OCI-LY7 (cell line): ENCODE data around the gene SART1. TPM values are rescaled to one million over a fixed set of nuclear protein-coding genes. Genes with fewer than 3 reads are reported as not detected.

Experiments used
- BruUV-seq: library from RNA; stranded (reverse); fragments of 400-500 nt; replicated peaks from 2 replicates; lab custom pipeline; 2021; lab: Mats Ljungman, UMichigan
- CTCF ChIA-PET: fragments of 300-600 bp; sonication (Branson Sonifier 250); formaldehyde crosslinking; loops from one replicate; lab custom pipeline; 2022; ENCODE audit warnings: antibody characterized with exemption; ENCODE audit not compliant: unreplicated experiment; lab: Charles Lee
- POLR2A ChIA-PET: fragments of 300-600 bp; sonication (Branson Sonifier 250); formaldehyde crosslinking; loops from one replicate; lab custom pipeline; 2022; ENCODE audit warnings: antibody characterized with exemption; lab: Charles Lee
- DNase-seq: peaks from one replicate; pipeline ENCODE4 v3.0.0-alpha.2; 2015; ENCODE audit warnings: low spot score
- H2AFZ ChIP-seq: fragments of 200-600 bp; sonication (generic), shearing (Covaris generic); 2 replicates; pipeline ENCODE4 v1.6.1; 2014; ENCODE audit warnings: mild to moderate bottlenecking, antibody characterized with exemption, low read length, moderate library complexity
- H3K27ac ChIP-seq: fragments of 200-600 bp; sonication (generic); 2 replicates; pipeline ENCODE4 v1.5.1; 2014; ENCODE audit warnings: mixed run types, low read depth, mild to moderate bottlenecking, moderate library complexity, low read length, inconsistent platforms; ENCODE audit not compliant: poor library complexity, severe bottlenecking
- H3K36me3 ChIP-seq: fragments of 200-600 bp; sonication (generic); 2 replicates; pipeline ENCODE4 v1.6.1; 2014; ENCODE audit warnings: mild to moderate bottlenecking, antibody characterized with exemption, low read length, moderate library complexity, mixed read lengths; ENCODE audit not compliant: insufficient read depth
- H3K4me1 ChIP-seq: fragments of 200-600 bp; sonication (generic); 2 replicates; pipeline ENCODE4 v1.5.1; 2014; ENCODE audit warnings: mild to moderate bottlenecking, low read length; ENCODE audit not compliant: insufficient read depth, poor library complexity, severe bottlenecking
- H3K4me2 ChIP-seq: fragments of 200-600 bp; sonication (generic); 2 replicates; pipeline ENCODE4 v1.6.1; 2014; ENCODE audit warnings: mild to moderate bottlenecking, low read length
- H3K4me3 ChIP-seq: fragments of 200-600 bp; sonication (generic); 2 replicates; pipeline ENCODE4 v1.5.1; 2014; ENCODE audit warnings: mild to moderate bottlenecking, low read depth, low read length; ENCODE audit not compliant: poor library complexity, severe bottlenecking
- H3K79me2 ChIP-seq: fragments of 200-600 bp; sonication (generic); 2 replicates; pipeline ENCODE4 v1.6.1; 2016; ENCODE audit warnings: low read depth, mild to moderate bottlenecking, low read length, moderate library complexity, mixed read lengths; ENCODE audit not compliant: insufficient read depth
- H3K9me2 ChIP-seq: fragments of 200-600 bp; sonication (generic); 2 replicates; pipeline ENCODE4 v1.6.1; 2016; ENCODE audit warnings: mild to moderate bottlenecking, low read length, mixed read lengths; ENCODE audit not compliant: insufficient read depth
- H3K9me3 ChIP-seq: fragments of 200-600 bp; sonication (generic); 2 replicates; pipeline ENCODE4 v1.6.1; 2014; ENCODE audit warnings: mild to moderate bottlenecking, mixed run types, low read length, mixed read lengths
- H4K20me1 ChIP-seq: fragments of 200-600 bp; sonication (generic); 2 replicates; pipeline ENCODE4 v1.6.1; 2014; ENCODE audit warnings: mild to moderate bottlenecking, antibody characterized with exemption, low read length, moderate library complexity, mixed read lengths; ENCODE audit not compliant: insufficient read depth
- CTCF ChIP-seq: fragments of 200-600 bp; sonication (generic); conservative IDR thresholded peaks from 2 replicates; pipeline ENCODE4 v1.5.1; 2014; ENCODE audit warnings: mild to moderate bottlenecking, antibody characterized with exemption, low read length, moderate library complexity, mixed read lengths
- EZH2phosphoT487 ChIP-seq: fragments of 200-600 bp; sonication (generic); IDR thresholded peaks from 2 replicates; pipeline ENCODE4 v1.6.1; 2018; ENCODE audit warnings: low read depth, borderline replicate concordance, mild to moderate bottlenecking, mixed run types, antibody characterized with exemption, low read length, moderate library complexity, mixed read lengths
- intact Hi-C: fragments of 100-400 bp; cut with micrococcal nuclease; formaldehyde crosslinking; loops from one replicate; pipeline ENCODE4 v1.10.0; 2022; ENCODE audit not compliant: unreplicated experiment
- total RNA-seq, 2 experiments: library from RNA; depleted of rRNA in 1 of 2; stranded (reverse); fragments of >200 nt in 1 of 2; shearing (Covaris generic) in 1 of 2; gene quantifications; 2 replicates each; pipeline ENCODE4 v1.2.3, GENCODE V29; 2014 to 2022

Gene SART1
- total RNA-seq, 2 experiments from 2014 or later: 50.4 to 55.5 TPM

GRCh38 chr11:65915101-65915820, 46.3 kb upstream of the SART1 start:
- POLR2A ChIA-PET: interaction anchor here (1.0 kb wide), 1 partner anchor 27 kb away, joined by 6 read pairs; the partner anchor contains the start of gene FIBP
- Histone ChIP-seq H3K4me1 (peaks cover 15% of the 10 kb centered on the region), H3K9me2 (no peaks in the 10 kb centered on the region), H3K79me2 (peaks cover 11% of the 10 kb centered on the region; the same call in 1 of the 2 replicates), H4K20me1 (no peaks in the 10 kb centered on the region), H3K9me3 (no peaks in the 10 kb centered on the region), H3K27ac (no peak overlapping the region), H2AFZ (no peak overlapping the region), H3K4me2 (no peak overlapping the region), H3K36me3 (no peaks in the 10 kb centered on the region), H3K4me3 (no peak overlapping the region)
- CTCF ChIA-PET: no interaction called here
- TF ChIP-seq CTCF (no peak), EZH2phosphoT487 (no peak)
- intact Hi-C loops: no loop called here
- BruUV-seq: no TSS peak
- no peak for DNase-seq

GRCh38 chr11:65915821-65916251, 45.7 kb upstream of the SART1 start:
- no peak for DNase-seq
- intact Hi-C loops: no loop called here
- TF ChIP-seq CTCF (no peak), EZH2phosphoT487 (no peak)
- Histone ChIP-seq H3K9me2 (no peaks in the 10 kb centered on the region), H3K9me3 (no peaks in the 10 kb centered on the region), H3K4me2 (no peak overlapping the region), H4K20me1 (no peaks in the 10 kb centered on the region), H3K4me3 (no peak overlapping the region), H3K36me3 (no peaks in the 10 kb centered on the region), H3K27ac (no peak overlapping the region), H3K79me2 (peaks cover 11% of the 10 kb centered on the region; the same call in 1 of the 2 replicates), H2AFZ (no peak overlapping the region), H3K4me1 (peaks cover 21% of the 10 kb centered on the region)
- BruUV-seq: no TSS peak
- ChIA-PET CTCF (no interaction called here), POLR2A (interaction anchor here (1.0 kb wide), 1 partner anchor 28 kb away, joined by 6 read pairs; the partner anchor contains the start of gene FIBP)

- no peaks in the 10 kb centered on the region for H3K9me3 ChIP-seq
- no peaks in the 10 kb centered on the region for H3K9me2 ChIP-seq
- ChIA-PET CTCF (no interaction called here), POLR2A (no interaction called here)
- intact Hi-C loops: no loop called here
- H3K4me2 ChIP-seq: no peak overlapping the region
- H3K27ac ChIP-seq: no peak overlapping the region
- no peak overlapping the region for H3K4me3 ChIP-seq
- no peak overlapping the region for H2AFZ ChIP-seq
- no TSS peak for BruUV-seq
- no peaks in the 10 kb centered on the region for H3K36me3 ChIP-seq
- no peak for TF ChIP-seq EZH2phosphoT487
- no peak for TF ChIP-seq CTCF
- H4K20me1 ChIP-seq: no peaks in the 10 kb centered on the region
- H3K4me1 ChIP-seq: peaks cover 22% of the 10 kb centered on the region
- no peak for DNase-seq
- H3K79me2 ChIP-seq: peaks cover 11% of the 10 kb centered on the region; the same call in 1 of the 2 replicates
These were observed 45.1 kb upstream of the SART1 start for GRCh38 chr11:65916391-65916790.
